ENCODE data around the gene IFRD2.
A peak's percentile ranks its signal among the peaks of the same experiment; 100 is the strongest.

Gene IFRD2

GRCh38 chr3:50275141-50275995 lies 16.9 kb downstream of the IFRD2 start:
- Histone ChIP-seq H3K4me3 (ENCODE audit: low read length in 2 of 2) (peak overlapping the region; percentile 22 to 69), H2AFZ (ENCODE audit: low read length) (peak overlapping the region; percentile 86), H2AK5ac (ENCODE audit: low read depth, low read length) (peak overlapping the region; percentile 79), H3K79me1 (ENCODE audit: low read depth, low read length) (peaks cover 4% of the 10 kb centered on the region), H3K9me3 (replicated peaks in 1 of 2; ENCODE audit: control insufficient read depth in 2 of 2, insufficient read depth in 1 of 2, low read depth in 1 of 2, low read length in 2 of 2) (peaks cover 0 to 4% of the 10 kb centered on the region in 2 donors), H3K9ac (ENCODE audit: low read depth, low read length, poor library complexity) (peak overlapping the region; percentile 79), H3K27ac (replicated peaks; ENCODE audit: low read length) (no peak overlapping the region), H3K18ac (ENCODE audit: low read length) (peak overlapping the region; percentile 98), H3K36me3 (replicated peaks in 1 of 2; ENCODE audit: control insufficient read depth in 2 of 2, insufficient read depth in 2 of 2, low read length in 2 of 2) (no peaks in the 10 kb centered on the region), H3K27me3 (ENCODE audit: control insufficient read depth in 3 of 3, insufficient read depth in 3 of 3, low read depth in 1 of 3, low read length in 3 of 3) (peaks cover 9 to 41% (median 24%) of the 10 kb centered on the region in 3 experiments), H2BK12ac (ENCODE audit: low read length) (peak overlapping the region; percentile 99), H2BK5ac (ENCODE audit: low read length) (peak overlapping the region; percentile 42), H3K23ac (ENCODE audit: low read depth, low read length, poor library complexity) (peak overlapping the region; percentile 82), H3K4ac (ENCODE audit: low read length) (no peak overlapping the region), H4K91ac (ENCODE audit: low read depth, low read length, poor library complexity) (no peak overlapping the region), H4K8ac (ENCODE audit: low read depth, low read length) (peak overlapping the region; percentile 72), H2BK15ac (ENCODE audit: low read length) (peak overlapping the region; percentile 99), H3K4me2 (ENCODE audit: insufficient read depth, low read length, poor library complexity, severe bottlenecking) (peak overlapping the region; percentile 78), H3K14ac (ENCODE audit: low read length) (peak overlapping the region; percentile 96), H2BK120ac (ENCODE audit: low read depth, low read length) (peak overlapping the region; percentile 10), H3K4me1 (ENCODE audit: control insufficient read depth in 2 of 2, insufficient read depth in 1 of 2, low read depth in 1 of 2, low read length in 2 of 2) (peaks cover 9 to 13% of the 10 kb centered on the region in 2 donors)
- DNase-seq (ENCODE audit: low spot score): no peak
- WGBS, 2 donors (ENCODE audit: extremely low coverage in 2 of 2, insufficient read length in 2 of 2, insufficient replicate concordance in 1 of 2): no CpG with 5 or more reads among the region's 65 CpGs

DNA sequence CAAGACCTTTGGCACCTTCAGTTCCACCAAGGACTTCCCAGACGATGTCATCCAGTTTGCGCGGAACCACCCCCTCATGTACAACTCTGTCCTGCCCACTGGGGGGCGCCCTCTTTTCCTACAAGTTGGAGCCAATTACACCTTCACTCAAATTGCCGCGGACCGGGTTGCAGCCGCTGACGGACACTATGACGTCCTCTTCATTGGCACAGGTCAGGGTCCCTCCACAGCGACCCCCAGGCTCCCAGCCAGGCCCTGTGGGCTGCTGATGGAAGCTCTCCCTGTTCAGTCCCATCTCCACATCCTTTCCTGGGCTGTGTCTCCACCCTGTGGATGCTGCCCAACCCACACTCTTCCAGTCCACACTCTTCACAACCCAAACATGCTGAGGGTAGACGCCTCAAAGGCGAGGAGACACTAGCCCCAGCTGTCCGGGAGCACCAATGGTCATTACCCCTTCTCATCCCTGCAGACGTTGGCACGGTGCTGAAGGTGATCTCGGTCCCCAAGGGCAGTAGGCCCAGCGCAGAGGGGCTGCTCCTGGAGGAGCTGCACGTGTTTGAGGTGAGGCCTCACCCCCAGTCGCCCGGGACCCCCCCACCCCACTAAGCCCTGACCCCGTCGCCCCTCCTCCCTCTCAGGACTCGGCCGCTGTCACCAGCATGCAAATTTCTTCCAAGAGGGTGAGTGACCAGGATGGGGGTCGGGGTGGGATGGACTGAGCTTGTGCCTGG lies 17.7 kb downstream of the IFRD2 start:
- no CpG with 5 or more reads among the region's 26 CpGs for WGBS, 2 donors (ENCODE audit: extremely low coverage in 2 of 2, insufficient read length in 2 of 2, insufficient replicate concordance in 1 of 2)
- DNase-seq (ENCODE audit: low spot score): no peak

GRCh38 chr3:50273689-50274065 lies 18.6 kb downstream of the IFRD2 start:
- Histone ChIP-seq H2BK12ac (ENCODE audit: low read length) (peak overlapping the region; percentile 98), H3K4ac (ENCODE audit: low read length) (no peak overlapping the region), H3K27ac (replicated peaks; ENCODE audit: low read length) (no peak overlapping the region), H3K4me2 (ENCODE audit: insufficient read depth, low read length, poor library complexity, severe bottlenecking) (no peak overlapping the region), H3K9me3 (replicated peaks in 1 of 2; ENCODE audit: control insufficient read depth in 2 of 2, insufficient read depth in 1 of 2, low read depth in 1 of 2, low read length in 2 of 2) (peaks cover 0 to 4% of the 10 kb centered on the region in 2 donors), H2BK5ac (ENCODE audit: low read length) (peak overlapping the region; percentile 29), H4K8ac (ENCODE audit: low read depth, low read length) (peak overlapping the region; percentile 90), H2BK120ac (ENCODE audit: low read depth, low read length) (no peak overlapping the region), H3K36me3 (replicated peaks in 1 of 2; ENCODE audit: control insufficient read depth in 2 of 2, insufficient read depth in 2 of 2, low read length in 2 of 2) (no peaks in the 10 kb centered on the region), H2BK15ac (ENCODE audit: low read length) (peak overlapping the region; percentile 99), H2AK5ac (ENCODE audit: low read depth, low read length) (peak overlapping the region; percentile 79), H3K14ac (ENCODE audit: low read length) (no peak overlapping the region), H3K4me1 (ENCODE audit: control insufficient read depth in 2 of 2, insufficient read depth in 1 of 2, low read depth in 1 of 2, low read length in 2 of 2) (peaks cover 17 to 27% of the 10 kb centered on the region in 2 donors), H3K79me1 (ENCODE audit: low read depth, low read length) (peaks cover 4% of the 10 kb centered on the region), H3K18ac (ENCODE audit: low read length) (peak overlapping the region; percentile 92), H4K91ac (ENCODE audit: low read depth, low read length, poor library complexity) (no peak overlapping the region), H3K23ac (ENCODE audit: low read depth, low read length, poor library complexity) (peak overlapping the region; percentile 80), H3K9ac (ENCODE audit: low read depth, low read length, poor library complexity) (no peak overlapping the region), H3K4me3 (ENCODE audit: low read length in 2 of 2) (no peak overlapping the region), H3K27me3 (ENCODE audit: control insufficient read depth in 3 of 3, insufficient read depth in 3 of 3, low read depth in 1 of 3, low read length in 3 of 3) (peaks cover 9 to 41% (median 24%) of the 10 kb centered on the region in 3 experiments), H2AFZ (ENCODE audit: low read length) (no peak overlapping the region)
- no CpG with 5 or more reads among the region's 31 CpGs for WGBS, 2 donors (ENCODE audit: extremely low coverage in 2 of 2, insufficient read length in 2 of 2, insufficient replicate concordance in 1 of 2)
- no peak for DNase-seq (ENCODE audit: low spot score)

More for the DNA sequence above, 17.7 kb downstream of the IFRD2 start:
- H3K4me2 ChIP-seq (ENCODE audit: insufficient read depth, low read length, poor library complexity, severe bottlenecking): peak overlapping the region; percentile 78
- no peaks in the 10 kb centered on the region for H3K36me3 ChIP-seq (replicated peaks in 1 of 2; ENCODE audit: control insufficient read depth in 2 of 2, insufficient read depth in 2 of 2, low read length in 2 of 2)
- H2AK5ac ChIP-seq (ENCODE audit: low read depth, low read length): peak overlapping the region; percentile 79
- no peak overlapping the region for H3K4me3 ChIP-seq (ENCODE audit: low read length in 2 of 2)
- peak overlapping the region; percentile 72 for H4K8ac ChIP-seq (ENCODE audit: low read depth, low read length)
- H2BK15ac ChIP-seq (ENCODE audit: low read length): peak overlapping the region; percentile 99
- H2BK5ac ChIP-seq (ENCODE audit: low read length): peak overlapping the region; percentile 1
- H3K9ac ChIP-seq (ENCODE audit: low read depth, low read length, poor library complexity): no peak overlapping the region
- peaks cover 4% of the 10 kb centered on the region for H3K79me1 ChIP-seq (ENCODE audit: low read depth, low read length)
- no peak overlapping the region for H3K4ac ChIP-seq (ENCODE audit: low read length)
- no peak overlapping the region for H2AFZ ChIP-seq (ENCODE audit: low read length)
- no peak overlapping the region for H3K27ac ChIP-seq (replicated peaks; ENCODE audit: low read length)
- peaks cover 0 to 4% of the 10 kb centered on the region in 2 donors for H3K9me3 ChIP-seq (replicated peaks in 1 of 2; ENCODE audit: control insufficient read depth in 2 of 2, insufficient read depth in 1 of 2, low read depth in 1 of 2, low read length in 2 of 2)
- H4K91ac ChIP-seq (ENCODE audit: low read depth, low read length, poor library complexity): no peak overlapping the region
- peak overlapping the region; percentile 82 for H3K23ac ChIP-seq (ENCODE audit: low read depth, low read length, poor library complexity)
- no peak overlapping the region for H2BK120ac ChIP-seq (ENCODE audit: low read depth, low read length)
- no peak overlapping the region for H3K14ac ChIP-seq (ENCODE audit: low read length)
- peak overlapping the region; percentile 77 for H3K18ac ChIP-seq (ENCODE audit: low read length)
- peak overlapping the region; percentile 99 for H2BK12ac ChIP-seq (ENCODE audit: low read length)
- H3K4me1 ChIP-seq (ENCODE audit: control insufficient read depth in 2 of 2, insufficient read depth in 1 of 2, low read depth in 1 of 2, low read length in 2 of 2): peaks cover 12 to 18% of the 10 kb centered on the region in 2 donors
- H3K27me3 ChIP-seq (ENCODE audit: control insufficient read depth in 3 of 3, insufficient read depth in 3 of 3, low read depth in 1 of 3, low read length in 3 of 3): peaks cover 9 to 41% (median 24%) of the 10 kb centered on the region in 3 experiments

Data from neuronal stem cell (in vitro differentiated cells).